ENCODE data around the gene KDM4C.

The KDM4C gene

DNA sequence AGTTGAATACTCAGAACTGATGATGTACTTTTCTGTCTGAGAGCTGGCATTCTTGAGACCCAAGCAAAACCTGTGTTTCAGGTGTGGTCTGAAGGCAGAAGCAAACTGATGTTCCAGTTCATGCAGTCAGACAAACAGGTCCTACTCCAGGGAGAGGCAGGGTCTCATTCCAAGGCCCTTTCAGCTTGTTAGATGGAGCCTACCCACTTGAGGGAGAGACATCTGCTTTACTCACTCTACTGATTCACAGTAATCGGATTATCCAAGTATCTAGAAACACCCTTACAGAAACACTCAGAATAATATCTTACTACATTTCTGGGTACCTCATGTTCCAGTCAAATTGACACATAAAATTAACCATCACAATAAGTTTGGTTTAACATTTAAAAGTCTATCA lies 207.8 kb downstream of the KDM4C start:
- no peak for DNase-seq (ENCODE audit: low read depth in 1 of 2, low spot score in 1 of 2)

DNA sequence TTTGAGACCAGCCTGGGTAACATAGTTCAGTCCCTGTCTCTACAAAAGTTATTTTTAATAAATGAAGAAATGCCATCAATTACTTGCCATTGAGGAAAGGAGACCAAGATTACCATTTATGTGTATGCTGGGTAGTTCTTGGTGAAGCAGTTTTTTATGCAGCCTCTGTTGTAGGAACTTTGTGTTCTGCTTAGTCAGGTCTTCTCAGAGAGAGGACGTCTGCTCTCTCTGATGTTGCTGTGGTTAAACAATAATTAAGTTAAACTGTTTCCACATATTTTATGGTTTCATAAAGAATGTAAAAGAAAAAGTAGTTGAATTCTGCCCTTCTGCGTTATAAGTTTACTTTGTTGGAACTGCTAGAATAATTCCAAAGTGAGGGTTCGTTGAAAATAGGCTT lies 210.5 kb downstream of the KDM4C start:
- no peak for DNase-seq (ENCODE audit: low read depth in 1 of 2, low spot score in 1 of 2)

- DNase-seq (ENCODE audit: low read depth in 1 of 2, low spot score in 1 of 2): no peak
Observed at GRCh38 chr9:6969805-6970204, 212.0 kb downstream of the KDM4C start.

DNA sequence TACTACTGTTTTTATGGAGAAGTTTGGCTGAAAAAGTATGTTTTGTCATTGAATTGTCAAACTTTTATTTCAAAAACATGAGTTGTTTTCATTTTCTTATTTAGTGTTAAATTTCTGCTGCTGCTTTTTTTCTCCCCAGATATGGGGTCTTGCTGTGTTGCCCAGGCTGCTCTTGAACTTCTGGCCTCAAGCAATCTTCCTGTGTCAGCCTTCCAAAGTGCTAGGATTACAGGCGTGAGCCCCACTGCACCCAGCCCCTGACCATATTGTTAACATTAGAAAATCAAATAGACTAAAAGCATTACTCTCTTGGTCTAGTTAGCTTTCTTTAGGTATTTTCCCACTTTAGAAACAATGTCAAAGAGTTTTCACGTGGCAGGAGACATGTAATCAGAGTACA lies 215.3 kb downstream of the KDM4C start:
- DNase-seq (ENCODE audit: low read depth in 1 of 2, low spot score in 1 of 2): no peak

DNA sequence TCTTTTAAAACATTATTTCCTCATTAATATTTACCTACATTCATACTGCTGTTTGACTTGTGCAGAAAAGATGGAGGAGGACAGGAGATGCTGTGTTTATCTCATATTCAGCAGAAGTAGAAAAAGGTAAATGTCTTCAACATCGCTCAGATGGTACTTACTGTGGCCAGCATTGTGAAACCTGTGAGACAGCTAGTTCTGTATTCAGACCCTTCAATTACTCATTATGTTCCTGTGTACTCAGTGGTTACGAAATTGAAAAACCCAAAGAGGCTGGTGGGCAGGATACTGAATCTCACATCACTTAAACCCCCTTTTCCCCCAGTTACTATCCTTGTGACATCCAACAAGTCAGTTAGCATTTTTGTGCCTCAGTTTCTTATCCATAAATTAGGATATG lies 216.0 kb downstream of the KDM4C start:
- no peak for DNase-seq (ENCODE audit: low read depth in 1 of 2, low spot score in 1 of 2)

DNA sequence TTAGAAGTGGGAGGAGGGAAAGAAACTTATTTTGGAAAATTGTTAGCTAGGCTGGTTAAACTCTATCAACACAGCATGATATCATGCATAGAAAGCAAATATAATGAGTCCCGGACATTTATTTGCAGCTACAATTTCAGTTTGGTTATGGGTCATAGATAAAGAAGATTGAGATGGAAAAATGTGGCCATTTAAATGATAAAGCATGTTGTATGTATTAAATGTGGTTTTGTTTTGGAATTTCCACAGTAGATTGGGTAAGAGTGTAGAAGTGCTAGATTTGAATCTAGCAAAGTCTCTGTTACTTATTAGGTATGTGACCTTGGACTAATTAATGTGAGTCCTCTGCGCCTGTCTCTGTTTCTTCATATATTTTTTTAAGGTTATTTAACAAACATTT lies 217.4 kb downstream of the KDM4C start:
- DNase-seq (ENCODE audit: low read depth in 1 of 2, low spot score in 1 of 2): no peak

GRCh38 chr9:6977761-6978160 lies 220.0 kb downstream of the KDM4C start:
- DNase-seq (ENCODE audit: low read depth in 1 of 2, low spot score in 1 of 2): no peak

DNA sequence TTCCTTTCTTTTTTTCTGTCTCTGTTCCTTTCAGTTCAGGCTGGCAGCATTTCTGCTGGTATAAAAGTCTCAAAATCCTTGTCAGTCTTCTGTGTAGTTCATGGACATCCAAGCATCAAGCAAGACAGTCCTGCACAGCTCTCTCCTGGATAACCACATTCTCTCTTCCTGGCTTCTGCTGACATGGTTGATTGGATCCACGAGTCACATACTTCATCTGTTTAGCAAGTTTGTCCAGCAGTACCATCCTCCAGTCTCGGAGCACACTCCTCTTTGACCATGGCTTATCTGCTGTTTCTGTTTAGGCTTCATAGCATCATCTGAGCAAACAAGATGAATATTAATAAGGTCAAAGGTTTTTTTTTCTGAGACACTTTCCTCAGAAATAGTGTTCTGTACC lies 220.8 kb downstream of the KDM4C start:
- no peak for DNase-seq (ENCODE audit: low read depth in 1 of 2, low spot score in 1 of 2)

DNA sequence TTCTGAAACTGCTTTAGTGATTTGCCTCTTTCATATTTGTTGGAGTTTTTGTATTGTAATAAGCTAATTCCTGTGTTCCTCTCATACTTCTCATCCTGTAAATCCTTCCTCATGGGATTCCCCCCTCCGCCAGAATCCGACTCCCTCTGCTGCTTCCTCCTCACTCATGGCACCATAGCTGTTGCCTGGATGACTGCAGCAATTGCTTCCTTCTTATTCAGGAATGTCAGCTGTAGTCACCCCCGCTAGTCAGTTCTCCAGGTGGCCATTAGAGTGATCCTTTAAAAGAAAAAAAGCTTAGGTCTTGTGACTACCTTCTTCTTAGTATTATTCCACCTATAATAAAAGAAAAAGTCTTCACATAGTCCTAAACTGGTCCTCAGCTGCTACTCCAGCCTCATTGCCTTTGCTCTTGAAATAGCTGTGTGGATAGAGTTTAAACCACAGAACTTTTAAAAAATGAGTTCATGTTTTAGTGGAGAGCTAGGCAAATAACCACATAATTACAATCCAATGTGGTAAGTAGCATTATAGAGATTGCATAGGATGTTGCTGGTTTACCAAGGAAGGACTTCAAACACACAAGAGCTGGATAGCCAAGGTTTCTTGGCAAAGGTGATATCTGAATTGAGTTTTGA lies 227.3 kb downstream of the KDM4C start:
- DNase-seq (ENCODE audit: low read depth in 1 of 2, low spot score in 1 of 2): no peak

GRCh38 chr9:6986141-6986815 lies 228.5 kb downstream of the KDM4C start:
- DNase-seq (ENCODE audit: low read depth in 1 of 2, low spot score in 1 of 2): no peak

DNA sequence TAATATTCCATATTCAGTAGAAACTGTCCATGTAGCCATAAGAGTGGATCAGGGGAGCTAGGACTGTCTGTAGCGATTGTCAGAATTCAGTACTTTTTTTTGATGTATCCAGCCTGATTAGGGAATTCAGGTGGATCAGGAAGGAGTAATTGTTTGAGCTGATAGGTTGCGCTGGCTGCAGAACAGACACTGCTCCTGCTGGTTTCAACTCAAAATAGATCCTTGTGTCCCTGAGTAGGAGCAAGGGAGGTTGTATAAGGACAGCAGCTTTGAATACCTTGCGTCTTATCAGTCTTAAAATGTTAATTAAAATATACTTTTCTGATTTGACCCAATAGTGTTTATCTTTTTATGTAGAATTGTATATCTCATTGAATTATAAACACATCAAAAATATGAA lies 229.6 kb downstream of the KDM4C start:
- no peak for DNase-seq (ENCODE audit: low read depth in 1 of 2, low spot score in 1 of 2)

DNA sequence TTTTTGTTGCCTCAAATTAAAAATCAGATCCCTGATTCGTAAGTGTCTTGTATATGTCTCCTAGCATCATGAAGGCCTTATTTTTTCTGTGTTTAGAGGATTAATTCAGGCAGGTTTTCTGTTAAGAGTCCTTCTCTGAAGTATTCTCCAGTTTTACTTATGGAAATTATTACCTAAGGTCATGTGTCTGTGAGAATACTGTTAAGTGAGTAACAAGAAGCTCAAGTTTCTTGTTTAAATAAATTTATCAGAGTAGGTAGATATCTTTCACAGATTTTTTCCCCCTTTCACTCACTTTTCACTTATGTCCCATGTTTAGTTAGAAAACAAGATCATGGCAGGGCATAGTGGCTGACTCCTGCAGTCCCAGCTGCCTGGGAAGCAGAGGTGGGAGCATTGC lies 233.6 kb downstream of the KDM4C start:
- DNase-seq (ENCODE audit: low read depth in 1 of 2, low spot score in 1 of 2): no peak

GRCh38 chr9:6996061-6996854 lies 238.5 kb downstream of the KDM4C start:
- DNase-seq (ENCODE audit: low read depth in 1 of 2, low spot score in 1 of 2): no peak

- no peak for DNase-seq (ENCODE audit: low read depth in 1 of 2, low spot score in 1 of 2)
Observed at GRCh38 chr9:6997330-6997729, 239.6 kb downstream of the KDM4C start.

GRCh38 chr9:6999794-7000193 lies 242.0 kb downstream of the KDM4C start:
- no peak for DNase-seq (ENCODE audit: low read depth in 1 of 2, low spot score in 1 of 2)

GRCh38 chr9:7001571-7001970 lies 243.8 kb downstream of the KDM4C start:
- DNase-seq (ENCODE audit: low read depth in 1 of 2, low spot score in 1 of 2): no peak

DNA sequence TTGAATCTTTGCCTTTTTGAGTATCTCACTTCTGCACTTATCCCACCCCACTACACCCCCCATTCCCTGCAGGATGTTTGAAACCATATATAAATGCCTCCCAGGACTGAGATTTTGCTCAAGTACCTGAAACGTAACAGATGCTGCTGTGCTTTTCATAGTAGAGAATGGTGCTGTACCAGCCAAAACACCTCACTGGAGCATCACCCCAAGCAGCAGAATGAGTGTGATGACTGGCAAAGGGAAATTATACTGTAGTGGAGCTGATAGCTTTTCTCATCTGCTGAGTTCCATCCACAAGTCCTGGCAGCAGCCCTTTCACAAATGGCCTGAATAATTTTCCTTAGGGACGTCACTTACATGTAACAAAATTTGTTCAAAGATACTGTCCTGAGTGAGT lies 246.1 kb downstream of the KDM4C start:
- no peak for DNase-seq (ENCODE audit: low read depth in 1 of 2, low spot score in 1 of 2)

DNA sequence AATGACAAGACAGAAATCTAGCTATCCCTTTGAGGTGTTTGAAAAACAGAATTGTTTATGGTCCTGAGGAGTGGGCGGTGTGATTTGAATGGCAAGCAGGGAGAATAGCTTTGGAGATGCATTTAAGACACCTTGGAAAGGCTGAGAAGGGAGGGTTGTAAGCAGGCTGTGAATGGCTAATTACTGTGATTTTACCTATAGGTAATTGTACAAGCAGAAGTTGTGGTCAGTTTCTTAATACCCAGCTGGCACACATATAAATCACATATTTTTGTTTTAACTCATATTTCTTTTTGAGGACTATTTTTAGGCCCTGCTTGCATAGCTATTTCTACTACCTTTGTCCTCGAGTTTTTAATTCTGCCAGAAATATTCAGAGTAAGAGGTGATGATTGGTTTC lies 248.6 kb downstream of the KDM4C start:
- DNase-seq (ENCODE audit: low read depth in 1 of 2, low spot score in 1 of 2): no peak

DNA sequence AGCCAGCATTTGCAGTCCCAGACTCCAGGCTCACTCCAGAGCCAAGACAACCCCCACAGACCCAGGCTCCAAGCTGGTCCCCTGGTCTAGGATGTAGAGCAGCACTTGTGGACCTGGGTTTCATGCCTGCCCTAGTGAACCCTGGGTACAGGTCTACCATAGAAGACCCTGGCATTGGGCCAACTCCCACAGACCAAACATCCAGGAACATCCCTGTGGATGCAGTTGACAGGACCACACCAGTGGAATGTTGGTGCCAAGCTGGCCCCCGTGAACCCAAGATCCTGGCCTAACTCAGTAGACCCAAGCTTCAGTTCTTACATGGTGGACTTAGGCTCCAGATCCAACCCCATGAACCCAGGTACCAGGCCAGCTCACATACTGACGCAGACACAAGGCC lies 250.6 kb downstream of the KDM4C start:
- no peak for DNase-seq (ENCODE audit: low read depth in 1 of 2, low spot score in 1 of 2)

DNA sequence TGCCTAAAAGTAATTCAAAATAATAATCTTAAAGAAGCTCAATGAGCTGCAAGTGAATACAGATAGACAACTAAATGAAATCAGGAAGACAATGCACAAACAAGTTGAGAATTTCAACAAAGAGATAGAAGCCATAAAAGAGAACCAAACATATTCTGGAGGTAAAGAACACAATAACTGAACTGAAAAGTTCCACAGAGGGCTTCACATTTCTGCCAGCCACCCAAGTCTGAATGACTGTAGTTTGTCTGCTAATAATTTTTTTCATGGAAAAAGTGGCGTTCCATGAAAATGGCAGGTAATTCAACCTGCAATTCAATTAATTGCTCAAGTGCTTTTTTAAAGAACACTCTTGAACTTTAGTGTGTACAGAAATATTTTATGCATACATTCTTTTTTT lies 251.3 kb downstream of the KDM4C start:
- no peak for DNase-seq (ENCODE audit: low read depth in 1 of 2, low spot score in 1 of 2)

- DNase-seq (ENCODE audit: low read depth in 1 of 2, low spot score in 1 of 2): no peak
Observed at GRCh38 chr9:7011395-7012067, 253.8 kb downstream of the KDM4C start.

GRCh38 chr9:7027996-7028395 lies 270.2 kb downstream of the KDM4C start:
- no peak for DNase-seq (ENCODE audit: low read depth in 1 of 2, low spot score in 1 of 2)
